Lung (tissue), 12 donors: ENCODE data around the gene ATXN2. TPM values are rescaled to one million over a fixed set of nuclear protein-coding genes. Genes with fewer than 3 reads are reported as not detected.

Experiments
- ATAC-seq: fragments of 200-7000 bp; cut with Tn5 transposase; one replicate; pipeline ENCODE4 v1.9.1; 2020; ENCODE audit warnings: moderate number of reproducible peaks; ENCODE audit not compliant: insufficient read depth, low FRiP score
- DNase-seq, 3 donors: peaks; one replicate each; pipeline ENCODE4 v3.0.0-alpha.2; 2013 to 2017
- H3K27ac ChIP-seq, 2 donors: one replicate each; pipeline ENCODE4 v1.5.1; 2013; ENCODE audit warnings: mild to moderate bottlenecking in 2 of 2, moderate library complexity in 2 of 2, control low read depth in 1 of 2, inconsistent platforms in 1 of 2, low read depth in 1 of 2, low read length in 1 of 2
- H3K27me3 ChIP-seq, 3 donors: one replicate each; pipeline ENCODE4 v1.5.1; 2013; ENCODE audit warnings: low read length in 2 of 3; ENCODE audit not compliant: control insufficient read depth in 3 of 3, insufficient read depth in 3 of 3
- H3K36me3 ChIP-seq, 4 donors: one replicate each; pipeline ENCODE4 v1.5.1; 2013; ENCODE audit warnings: low read length in 4 of 4, mild to moderate bottlenecking in 1 of 4, moderate library complexity in 1 of 4; ENCODE audit not compliant: control insufficient read depth in 4 of 4, insufficient read depth in 4 of 4
- H3K4me1 ChIP-seq, 5 donors: one replicate each; pipeline ENCODE4 v1.5.1; 2013; ENCODE audit warnings: low read length in 5 of 5, mild to moderate bottlenecking in 2 of 5, moderate library complexity in 1 of 5; ENCODE audit not compliant: control insufficient read depth in 5 of 5, insufficient read depth in 5 of 5
- H3K4me3 ChIP-seq: one replicate; pipeline ENCODE4 v1.5.1; 2013; ENCODE audit warnings: mild to moderate bottlenecking, control low read depth, moderate library complexity
- H3K9ac ChIP-seq, 2 donors: one replicate each; pipeline ENCODE4 v1.5.1; 2013; ENCODE audit warnings: low read length in 2 of 2, control low read depth in 1 of 2; ENCODE audit not compliant: insufficient read depth in 1 of 2
- H3K9me3 ChIP-seq, 4 donors: one replicate each; pipeline ENCODE4 v1.5.1; 2013; ENCODE audit warnings: low read length in 3 of 4, mild to moderate bottlenecking in 1 of 4, moderate library complexity in 1 of 4; ENCODE audit not compliant: control insufficient read depth in 4 of 4, insufficient read depth in 3 of 4
- CTCF ChIP-seq: IDR thresholded peaks from 2 replicates; pipeline ENCODE4 v1.5.1; 2012; ENCODE audit warnings: mild to moderate bottlenecking; ENCODE audit errors: control extremely low read depth, extremely low read depth
- WGBS, 2 donors: extraction: QIAGEN DNeasy Blood & Tissue Kit; methylation state at CpG; one replicate each; pipeline ENCODE4 v1.1.7; 2013; 5-methylcytosine and 5-hydroxymethylcytosine counted together
- polyA plus RNA-seq, 2 donors: library from polyadenylated mRNA; stranded (reverse); fragments of 200-250 nt; gene quantifications; one replicate each; pipeline ENCODE4 v1.2.1, GENCODE V29; 2013
- total RNA-seq, 2 donors: library from RNA; depleted of rRNA in 1 of 2; stranded (reverse); fragments of >200 nt in 1 of 2; gene quantifications; one replicate each; pipeline ENCODE4 v1.2.1, GENCODE V29; 2014 to 2021
- donor health status: control.
- donor health status: control.
- donor health status: Bipolar disorder and iron deficiency.
- donor health status: healthy.
- donor health status: DM: yes; HTN: yes; CAD: no.

Gene ATXN2
- total and polyA plus RNA-seq, 4 donors = 18.0 to 100 (median 43.5) TPM

- H3K27ac ChIP-seq = peak overlapping the region in 1 of 2 donors; percentile 63
- H3K27me3 ChIP-seq = no peaks in the 10 kb centered on the region
- 77 to 81% methylated on average over 5 of the region's 5 CpGs for WGBS, 2 donors
- TF ChIP-seq CTCF = no peak
- peaks cover 0 to 15% (median 2%) of the 10 kb centered on the region in 4 donors for H3K36me3 ChIP-seq
- H3K4me3 ChIP-seq = no peak overlapping the region
- ATAC-seq (no peak), DNase-seq (no peak)
- H3K9ac ChIP-seq = no peak overlapping the region
- peaks cover 0 to 58% (median 6%) of the 10 kb centered on the region in 5 donors for H3K4me1 ChIP-seq
- H3K9me3 ChIP-seq = no peaks in the 10 kb centered on the region
Measured at GRCh38 chr12:111439657-111440151, 159.4 kb downstream of the ATXN2 start.

- Histone ChIP-seq H3K27ac (peak overlapping the region in 1 of 2 donors; percentile 90), H3K4me1 (peaks cover 4 to 53% (median 12%) of the 10 kb centered on the region in 5 donors), H3K9me3 (no peaks in the 10 kb centered on the region), H3K27me3 (no peaks in the 10 kb centered on the region), H3K36me3 (peaks cover 0 to 15% (median 2%) of the 10 kb centered on the region in 4 donors), H3K4me3 (no peak overlapping the region), H3K9ac (no peak overlapping the region)
- peak in 2 of 3 donors; percentile 38 to 52 for DNase-seq
- no peak for TF ChIP-seq CTCF
- 13 to 27% methylated on average over 9 of the region's 9 CpGs for WGBS, 2 donors
- no peak for ATAC-seq
Measured at GRCh38 chr12:111438481-111438880, 160.6 kb downstream of the ATXN2 start.

- Histone ChIP-seq H3K9ac (no peak overlapping the region), H3K36me3 (peaks cover 0 to 13% (median 2%) of the 10 kb centered on the region in 4 donors), H3K4me1 (peaks cover 4 to 50% (median 12%) of the 10 kb centered on the region in 5 donors), H3K27ac (peak overlapping the region in 1 of 2 donors; percentile 90), H3K4me3 (no peak overlapping the region), H3K9me3 (no peaks in the 10 kb centered on the region), H3K27me3 (no peaks in the 10 kb centered on the region)
- ATAC-seq (peak; percentile 38), DNase-seq (no peak)
- no peak for TF ChIP-seq CTCF
- WGBS, 2 donors = 20 to 50% methylated on average over 8 of the region's 8 CpGs
Measured at GRCh38 chr12:111437816-111438454, 161.2 kb downstream of the ATXN2 start.
